ENCODE data around the gene HIP1R.
"Not testable (repeated sequence)": the region's sequence is repeated elsewhere in the genome, so short reads cannot be mapped to it uniquely, and the experiment has no call there.

Gene HIP1R

DNA sequence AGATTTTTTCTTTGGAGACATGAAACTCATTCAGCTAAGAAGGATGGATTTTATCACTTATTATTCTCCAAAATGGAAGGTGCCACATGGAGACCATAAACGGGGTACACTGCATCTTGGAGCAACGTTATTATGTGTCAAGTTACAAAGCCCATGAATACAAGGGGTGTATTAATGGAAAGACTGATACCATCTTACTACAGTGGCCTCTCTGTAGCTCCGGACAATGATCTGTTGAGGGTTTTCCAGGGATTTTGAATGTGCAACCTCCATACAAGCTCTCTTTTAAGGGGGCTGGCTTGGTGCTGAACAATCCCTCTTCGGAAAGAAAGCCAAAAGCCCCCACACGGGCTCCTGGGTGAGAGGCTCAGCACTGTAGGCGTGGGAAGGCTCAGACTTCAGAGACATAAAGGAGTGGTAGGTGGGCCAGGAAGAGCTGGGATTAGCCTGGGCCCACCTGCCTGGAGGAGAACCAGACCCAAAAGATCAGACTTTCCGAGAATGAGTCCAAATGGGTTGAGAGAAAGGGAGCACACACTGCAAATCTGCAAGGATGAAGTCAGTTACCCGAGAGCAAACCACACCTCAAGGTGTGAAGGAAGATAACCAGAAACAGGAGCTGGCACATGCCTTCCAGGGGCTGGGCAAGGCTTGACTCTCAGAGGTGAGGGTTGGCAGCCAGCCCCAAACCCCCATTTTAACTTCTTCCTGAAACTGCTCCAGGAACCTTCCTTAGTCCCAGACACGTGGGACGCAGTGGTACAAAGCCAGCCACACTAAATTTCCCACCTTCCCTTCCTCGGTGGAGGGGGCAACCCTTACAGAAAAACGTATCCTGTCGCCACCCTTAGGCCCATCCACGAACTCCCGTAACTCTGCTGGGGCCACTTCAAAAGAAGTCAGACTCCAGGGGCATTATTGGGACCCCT, 59.2 kb downstream of the HIP1R start:
- no peak for DNase-seq

DNA sequence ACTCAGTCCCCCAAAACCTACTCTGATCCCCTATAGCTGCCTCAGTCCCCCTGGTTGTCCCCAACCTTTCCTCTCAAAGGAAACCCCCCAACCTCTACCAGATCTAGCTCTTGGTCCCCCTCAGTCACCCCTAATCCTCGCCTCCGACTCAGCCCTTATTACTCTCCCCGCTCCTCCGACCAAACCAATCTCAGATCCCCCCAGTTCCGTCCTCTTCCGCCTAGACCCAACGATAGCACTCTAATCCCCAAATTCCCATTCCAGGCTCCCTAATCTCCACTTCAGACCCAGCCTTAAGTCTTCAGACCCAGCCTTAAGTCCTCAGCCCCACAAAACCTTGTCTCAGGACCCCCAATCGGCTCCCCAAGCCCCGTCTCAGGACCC, 60.1 kb downstream of the HIP1R start:
- DNase-seq, result no peak

DNA sequence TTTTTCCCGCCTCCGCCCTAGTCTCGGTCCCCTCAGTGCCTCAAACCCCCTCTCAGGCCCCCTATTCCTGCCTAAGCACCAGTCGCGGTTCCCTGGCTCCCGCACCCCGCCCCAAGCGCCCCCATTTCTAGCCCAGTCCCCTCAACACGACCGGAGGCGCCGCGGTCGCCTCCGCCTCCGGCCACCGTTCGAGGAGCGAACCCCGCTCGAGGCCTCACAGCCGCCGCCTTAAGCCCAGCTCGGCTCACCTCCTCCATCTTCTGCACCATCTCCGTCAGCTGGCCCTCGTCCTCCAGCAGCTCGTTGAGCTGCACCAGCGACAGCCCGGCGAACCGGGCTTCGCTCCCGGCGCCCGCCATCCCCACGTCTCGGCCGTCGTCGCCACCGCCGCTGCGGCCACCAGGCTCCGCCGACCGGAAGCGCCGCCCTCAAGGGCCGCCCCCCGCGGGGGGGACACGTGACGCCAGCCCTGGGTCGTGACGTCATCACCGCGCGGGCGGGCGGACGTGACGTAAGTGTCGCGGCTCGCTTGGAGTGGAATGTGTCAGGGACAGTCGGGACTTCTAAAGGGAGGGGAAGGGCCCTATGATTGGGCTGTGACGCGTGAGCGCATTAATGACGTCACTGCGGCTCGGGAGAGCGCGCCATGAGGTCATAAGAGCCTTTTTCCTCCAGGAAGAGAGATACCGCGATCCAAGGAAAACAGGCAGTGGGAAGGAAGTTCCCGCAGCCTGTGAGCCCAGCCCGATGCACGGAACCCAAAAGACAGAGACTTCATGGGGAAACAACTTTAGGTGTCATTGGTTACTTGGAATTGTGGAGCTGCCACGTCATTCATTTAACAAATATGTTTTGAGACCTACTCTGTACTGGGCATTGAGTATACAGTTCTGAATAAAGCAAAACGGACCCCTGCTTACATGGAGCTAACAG, 60.7 kb downstream of the HIP1R start, which contains the start of gene VPS37B:
VPS37B (minus strand) TSS at position 421 of the 933 bp plus-strand sequence; CDS start at position 359, 62 bp downstream.
- peak; percentile 84 to 88 for DNase-seq

DNA sequence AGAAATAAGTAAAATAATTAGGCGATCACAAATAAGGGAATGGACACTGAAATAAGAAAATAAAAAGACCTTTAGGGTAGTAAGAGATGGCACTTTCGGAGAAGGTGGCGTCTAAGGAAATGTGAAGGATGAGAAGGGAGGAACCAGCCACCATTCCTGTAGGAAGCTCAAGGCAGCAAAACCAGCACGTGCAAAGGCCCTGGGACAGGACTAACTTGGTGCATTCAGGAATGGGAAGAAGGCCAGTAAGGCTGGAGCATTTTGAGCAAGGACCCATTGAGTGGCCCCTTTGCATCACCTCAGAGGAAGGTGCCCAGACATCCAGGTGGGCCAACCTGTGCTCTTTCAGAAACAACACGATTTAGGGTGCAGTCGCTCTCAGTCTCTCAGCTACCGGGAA, 61.4 kb downstream of the HIP1R start:
- DNase-seq, result no peak

DNA sequence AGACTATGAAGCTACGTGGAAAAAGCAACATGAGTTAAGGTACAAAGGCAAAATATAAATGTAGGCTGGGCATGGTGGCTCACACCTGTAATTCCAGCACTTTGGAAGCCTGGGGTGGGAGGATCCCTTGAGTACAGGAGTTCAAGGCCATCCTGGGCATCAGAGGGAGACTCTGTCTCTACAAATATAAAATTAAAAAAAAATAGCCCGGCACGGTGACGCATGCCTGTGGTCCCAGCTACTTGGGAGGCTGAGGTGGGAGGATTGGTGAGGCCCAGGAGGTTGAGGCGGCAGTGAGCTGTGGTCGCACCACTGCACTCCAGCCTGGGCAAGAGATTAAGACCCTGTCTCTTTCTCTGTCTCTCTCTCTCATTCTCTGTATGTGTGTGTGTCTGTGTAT, 64.6 kb downstream of the HIP1R start:
- no peak for DNase-seq

DNA sequence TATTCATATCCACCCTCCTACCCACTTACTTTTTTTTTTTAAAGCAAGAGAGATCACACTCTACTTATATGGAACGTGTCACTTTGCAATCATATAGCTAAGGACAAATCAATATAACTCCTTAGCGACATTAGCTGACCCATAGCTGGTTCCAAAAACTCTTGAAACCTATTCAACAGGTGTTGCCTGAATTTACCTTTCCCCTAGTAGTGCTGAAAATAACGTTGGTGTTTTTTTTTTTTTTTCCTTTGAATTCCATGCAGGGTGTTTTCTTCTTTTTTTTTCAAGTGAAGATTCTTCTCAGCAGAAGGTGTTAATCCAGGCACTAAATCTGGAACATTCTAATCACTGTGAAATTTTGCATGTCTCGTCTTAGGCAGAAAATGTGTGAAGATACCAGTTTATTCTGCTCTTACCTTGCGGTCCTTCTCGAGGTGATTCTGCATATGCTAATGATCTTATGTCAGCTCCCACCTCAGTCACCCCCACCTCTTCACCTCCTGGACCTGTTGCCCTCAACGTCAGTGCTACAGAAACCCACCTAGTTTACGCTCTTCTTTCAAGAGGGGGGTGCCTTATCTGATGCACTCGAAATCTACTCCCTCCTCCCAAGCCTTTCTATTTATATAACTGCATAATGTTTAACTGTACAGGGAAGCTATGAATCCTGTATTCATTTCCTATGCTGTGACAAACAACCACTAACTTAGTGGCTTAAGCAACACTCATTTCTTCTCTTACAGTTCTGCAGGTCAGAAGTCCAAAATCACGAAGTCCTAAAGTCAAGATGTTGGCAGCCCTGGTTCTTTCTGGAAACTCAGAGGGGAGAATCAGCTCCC, 67.8 kb downstream of the HIP1R start:
- DNase-seq, result no peak

DNA sequence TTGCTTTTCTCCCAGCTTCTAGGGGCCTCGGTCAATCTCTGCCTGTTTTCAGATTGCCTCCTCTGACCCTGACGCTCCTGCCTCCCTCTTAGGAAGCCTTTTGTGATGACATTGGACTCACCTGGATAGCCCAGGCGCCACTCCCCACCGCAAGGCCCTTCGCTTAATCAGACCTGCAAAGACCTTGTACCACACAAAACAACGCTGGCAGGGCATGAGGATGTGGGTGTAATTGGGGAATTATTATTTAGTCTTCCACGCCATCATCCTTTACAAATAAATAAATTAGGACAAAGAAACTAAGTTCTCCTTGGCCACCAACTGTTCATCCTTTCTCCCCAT, 68.4 kb downstream of the HIP1R start:
- no peak for DNase-seq

DNA sequence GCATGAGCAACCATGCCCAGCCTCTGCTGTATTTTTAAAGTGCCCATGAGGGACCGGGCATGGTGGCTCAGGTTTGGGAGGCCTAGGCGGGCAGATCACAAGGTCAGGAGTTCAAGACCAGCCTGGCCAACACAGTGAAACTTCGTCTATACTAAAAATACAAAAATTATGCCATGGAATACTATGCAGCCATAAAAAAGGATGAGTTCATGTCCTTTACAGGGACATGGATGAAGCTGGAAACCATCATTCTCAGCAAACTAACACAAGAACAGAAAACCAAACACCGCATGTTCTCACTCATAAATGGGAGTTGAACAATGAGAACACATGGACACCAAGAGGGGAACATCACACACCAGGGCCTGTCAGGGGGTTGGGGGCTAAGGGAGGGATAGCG, 70.0 kb downstream of the HIP1R start:
- not testable (repeated sequence) for DNase-seq

DNA sequence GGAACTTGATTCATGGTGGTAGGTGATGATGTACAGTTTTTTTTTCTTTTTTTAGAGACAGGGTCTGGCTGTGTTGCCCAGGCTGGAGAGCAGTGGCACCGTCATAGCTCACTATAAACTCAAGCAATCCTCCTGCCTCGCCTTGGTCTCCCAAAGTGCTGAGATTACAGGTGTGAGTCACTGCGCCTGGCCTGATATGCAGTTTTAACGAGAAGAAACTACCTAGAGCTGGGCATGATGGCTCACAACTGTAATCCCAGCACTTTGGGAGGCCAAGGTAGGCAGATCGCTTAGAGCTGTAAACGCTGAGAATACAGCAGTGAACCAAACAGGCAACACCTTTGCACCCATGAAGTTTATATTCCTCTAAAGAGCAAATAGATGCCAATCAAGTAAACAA, 73.7 kb downstream of the HIP1R start:
- no peak for DNase-seq

DNA sequence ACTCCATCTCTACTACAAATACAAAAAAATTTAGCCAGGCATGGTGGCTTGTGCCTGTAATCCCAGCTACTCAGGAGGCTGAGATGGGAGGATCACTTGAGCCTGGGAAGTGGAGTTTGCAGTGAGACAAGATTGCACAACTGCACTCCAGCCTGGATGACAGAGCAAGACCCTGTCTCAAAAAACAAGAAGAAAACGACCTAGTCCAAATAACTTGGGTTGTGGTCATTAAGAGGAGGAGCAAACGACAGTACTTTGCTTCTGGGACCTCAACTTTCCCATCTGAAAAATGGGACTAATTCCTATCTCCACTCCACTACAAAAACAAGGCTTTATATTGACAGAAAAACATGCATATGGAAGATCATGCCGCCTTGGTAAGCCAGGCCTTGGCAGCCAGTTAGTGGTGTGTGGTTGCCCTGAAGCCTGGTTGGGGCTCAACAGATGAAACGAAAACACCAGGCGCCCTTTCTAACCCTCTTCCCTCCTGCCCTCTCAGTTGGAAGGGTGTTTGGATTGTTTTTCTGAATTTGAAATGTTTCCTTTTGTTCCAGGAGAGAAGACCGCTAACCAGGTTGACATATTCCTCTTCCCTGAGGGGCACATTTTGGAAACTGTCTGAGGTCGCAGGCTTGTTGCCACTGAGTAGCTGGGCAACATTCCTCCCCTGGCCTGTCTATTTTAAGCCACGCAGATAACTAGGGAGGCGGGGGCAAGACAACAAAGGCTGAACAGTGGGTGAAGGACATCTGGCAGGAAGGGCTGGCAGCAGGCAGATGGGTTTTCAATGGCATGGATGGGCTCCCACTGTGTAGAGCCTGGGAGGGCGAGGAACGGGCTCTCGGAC, 74.4 kb downstream of the HIP1R start:
- no peak for DNase-seq

All from stimulated activated CD4-positive, alpha-beta T cell treated with anti-CD3 and anti-CD28 coated beads, Interleukin-2, amount 100 ng/mL, for 24 hours (primary cell).